T-helper 17 cell (primary cell): ENCODE results near the gene PTGES3. TPM values are rescaled to one million over a fixed set of nuclear protein-coding genes. Genes with fewer than 3 reads are reported as not detected.

Experiments used
- ATAC-seq: fragments of 150-1000 bp; cut with Tn5 transposase; 2 replicates; pipeline ENCODE4 v1.10.0; 2021; ENCODE audit warnings: mild to moderate bottlenecking, moderate library complexity
- DNase-seq, 3 donors: peaks; one replicate each; pipeline versions ENCODE4 v3.0.0 to v3.0.0-alpha.2; 2020 to 2021
- H3K9me3 ChIP-seq: one replicate; pipeline ENCODE4 v1.7.0; 2013; ENCODE audit warnings: low read length, mild to moderate bottlenecking; ENCODE audit not compliant: control insufficient read depth, poor library complexity, severe bottlenecking
- H3K27ac Mint-ChIP-seq: one replicate; pipeline ENCODE4 v1.8.0; 2022; ENCODE audit warnings: mild to moderate bottlenecking, moderate library complexity, mixed read lengths
- H3K27me3 Mint-ChIP-seq: one replicate; pipeline ENCODE4 v1.8.0; 2022; ENCODE audit warnings: mixed read lengths
- H3K36me3 Mint-ChIP-seq: one replicate; pipeline ENCODE4 v1.8.0; 2022; ENCODE audit warnings: low read depth, mixed read lengths
- H3K4me1 Mint-ChIP-seq: one replicate; pipeline ENCODE4 v1.8.0; 2022; ENCODE audit warnings: mild to moderate bottlenecking, mixed read lengths
- H3K4me3 Mint-ChIP-seq: one replicate; pipeline ENCODE4 v1.8.0; 2022; ENCODE audit warnings: mild to moderate bottlenecking, moderate library complexity, mixed read lengths
- total RNA-seq, 4 donors: library from RNA in 2 of 4; stranded (reverse) in 2 of 4; gene quantifications; one replicate each; pipeline ENCODE4 v1.2.3 and lab custom pipeline; 2022 to 2026

The PTGES3 gene
- total RNA-seq, 2 donors from 2014 or later = 124 to 127 TPM

GRCh38 chr12:56688846-56689109 lies 694 bp upstream of the PTGES3 start:
- H3K9me3 ChIP-seq = no peaks in the 10 kb centered on the region
- no peaks in the 10 kb centered on the region for H3K27me3 Mint-ChIP-seq
- peak overlapping the region; percentile 98 for H3K4me3 Mint-ChIP-seq
- H3K4me1 Mint-ChIP-seq = peaks cover 33% of the 10 kb centered on the region
- DNase-seq = no peak
- no peaks in the 10 kb centered on the region for H3K36me3 Mint-ChIP-seq
- H3K27ac Mint-ChIP-seq = peak overlapping the region; percentile 99
- no peak for ATAC-seq

GRCh38 chr12:56687223-56688128 lies 608 bp downstream of the PTGES3 start:
- Mint-ChIP-seq H3K27ac (peak overlapping the region; percentile 99), H3K36me3 (no peaks in the 10 kb centered on the region), H3K4me1 (peaks cover 35% of the 10 kb centered on the region), H3K27me3 (no peaks in the 10 kb centered on the region), H3K4me3 (peak overlapping the region; percentile 98)
- DNase-seq (peak; percentile 51 to 61 (median 57)), ATAC-seq (peak; percentile 52)
- no peaks in the 10 kb centered on the region for H3K9me3 ChIP-seq

GRCh38 chr12:56684745-56685359 lies 3.2 kb downstream of the PTGES3 start:
- H3K9me3 ChIP-seq = no peaks in the 10 kb centered on the region
- no peaks in the 10 kb centered on the region for H3K36me3 Mint-ChIP-seq
- H3K4me1 Mint-ChIP-seq = peaks cover 47% of the 10 kb centered on the region
- no peak for ATAC-seq
- H3K27me3 Mint-ChIP-seq = no peaks in the 10 kb centered on the region
- no peak for DNase-seq
- H3K27ac Mint-ChIP-seq = peak overlapping the region; percentile 99
- H3K4me3 Mint-ChIP-seq = peak overlapping the region; percentile 98

- peaks cover 49% of the 10 kb centered on the region for H3K4me1 Mint-ChIP-seq
- peak overlapping the region; percentile 81 for H3K4me3 Mint-ChIP-seq
Measured at GRCh38 chr12:56682323-56682722, 5.8 kb downstream of the PTGES3 start.

GRCh38 chr12:56679883-56680575 lies 8.1 kb downstream of the PTGES3 start:
- Mint-ChIP-seq H3K27me3 (no peaks in the 10 kb centered on the region), H3K4me1 (peaks cover 50% of the 10 kb centered on the region), H3K36me3 (no peaks in the 10 kb centered on the region), H3K4me3 (peak overlapping the region; percentile 67), H3K27ac (peak overlapping the region; percentile 84)
- H3K9me3 ChIP-seq = no peaks in the 10 kb centered on the region
- DNase-seq (no peak), ATAC-seq (no peak)

More at GRCh38 chr12:56682323-56682722, 5.8 kb downstream of the PTGES3 start:
- Mint-ChIP-seq H3K36me3 (no peaks in the 10 kb centered on the region), H3K27ac (peak overlapping the region; percentile 99), H3K27me3 (no peaks in the 10 kb centered on the region)
- no peaks in the 10 kb centered on the region for H3K9me3 ChIP-seq
- ATAC-seq (no peak), DNase-seq (no peak)

GRCh38 chr12:56678852-56679251 lies 9.2 kb downstream of the PTGES3 start:
- ATAC-seq (no peak), DNase-seq (no peak)
- Mint-ChIP-seq H3K4me1 (peaks cover 43% of the 10 kb centered on the region), H3K27me3 (no peaks in the 10 kb centered on the region), H3K27ac (peak overlapping the region; percentile 84), H3K36me3 (no peaks in the 10 kb centered on the region), H3K4me3 (peak overlapping the region; percentile 62)
- no peaks in the 10 kb centered on the region for H3K9me3 ChIP-seq

GRCh38 chr12:56677680-56678079 lies 10.4 kb downstream of the PTGES3 start:
- Mint-ChIP-seq H3K27me3 (no peaks in the 10 kb centered on the region), H3K27ac (peak overlapping the region; percentile 60), H3K36me3 (no peaks in the 10 kb centered on the region), H3K4me1 (peaks cover 45% of the 10 kb centered on the region), H3K4me3 (peak overlapping the region; percentile 41)
- H3K9me3 ChIP-seq = no peaks in the 10 kb centered on the region
- peak; percentile 20 for ATAC-seq
- DNase-seq = no peak

GRCh38 chr12:56676851-56677580 lies 11.1 kb downstream of the PTGES3 start:
- Mint-ChIP-seq H3K36me3 (no peaks in the 10 kb centered on the region), H3K4me1 (peaks cover 45% of the 10 kb centered on the region), H3K27me3 (no peaks in the 10 kb centered on the region), H3K27ac (peak overlapping the region; percentile 60), H3K4me3 (peak overlapping the region; percentile 3)
- DNase-seq (no peak), ATAC-seq (peak; percentile 61)
- H3K9me3 ChIP-seq = no peaks in the 10 kb centered on the region

- no peaks in the 10 kb centered on the region for H3K27me3 Mint-ChIP-seq
Measured at GRCh38 chr12:56671608-56672007, 16.5 kb downstream of the PTGES3 start.

GRCh38 chr12:56670836-56671235 lies 17.2 kb downstream of the PTGES3 start:
- no peak for ATAC-seq
- no peaks in the 10 kb centered on the region for H3K27me3 Mint-ChIP-seq
- no peaks in the 10 kb centered on the region for H3K9me3 ChIP-seq
- peaks cover 23% of the 10 kb centered on the region for H3K4me1 Mint-ChIP-seq
- H3K36me3 Mint-ChIP-seq = no peaks in the 10 kb centered on the region
- DNase-seq = no peak
- H3K4me3 Mint-ChIP-seq = no peak overlapping the region
- no peak overlapping the region for H3K27ac Mint-ChIP-seq

More at GRCh38 chr12:56671608-56672007, 16.5 kb downstream of the PTGES3 start:
- Mint-ChIP-seq H3K4me1 (peaks cover 26% of the 10 kb centered on the region), H3K27ac (no peak overlapping the region), H3K4me3 (no peak overlapping the region), H3K36me3 (no peaks in the 10 kb centered on the region)
- no peaks in the 10 kb centered on the region for H3K9me3 ChIP-seq
- DNase-seq (no peak), ATAC-seq (no peak)

- no peak for DNase-seq
- Mint-ChIP-seq H3K4me1 (peaks cover 15% of the 10 kb centered on the region), H3K4me3 (no peak overlapping the region), H3K27me3 (no peaks in the 10 kb centered on the region), H3K36me3 (no peaks in the 10 kb centered on the region), H3K27ac (no peak overlapping the region)
- no peak for ATAC-seq
- no peaks in the 10 kb centered on the region for H3K9me3 ChIP-seq
Measured at GRCh38 chr12:56668197-56668457, 20.0 kb downstream of the PTGES3 start.

- H3K9me3 ChIP-seq = no peaks in the 10 kb centered on the region
- Mint-ChIP-seq H3K27ac (peak overlapping the region; percentile 82), H3K4me1 (peaks cover 3% of the 10 kb centered on the region), H3K36me3 (no peaks in the 10 kb centered on the region), H3K4me3 (no peak overlapping the region), H3K27me3 (no peaks in the 10 kb centered on the region)
- DNase-seq (no peak), ATAC-seq (peak; percentile 22)
Measured at GRCh38 chr12:56661979-56662638, 26.0 kb downstream of the PTGES3 start.
